GM19372 (cell line): ENCODE data around the gene UNC119.
A peak's percentile ranks its signal among the peaks of the same experiment; 100 is the strongest.
"Not testable (repeated sequence)": the region's sequence is repeated elsewhere in the genome, so short reads cannot be mapped to it uniquely, and the experiment has no call there.

ENCODE experiments used
- ATAC-seq: cut with Tn5 transposase; IDR thresholded peaks from one replicate; pipeline ENCODE4 v1.9.1; 2021; ENCODE audit warnings: mild to moderate bottlenecking, low read depth, moderate library complexity; ENCODE audit not compliant: unreplicated experiment

The UNC119 gene

GRCh38 chr17:28552176-28552999 is at the start of gene UNC119:
Gene UNC119 (minus strand): TSS chr17:28552624. CDS start chr17:28552557, 67 bp downstream.
- ATAC-seq = peak; percentile 68

DNA sequence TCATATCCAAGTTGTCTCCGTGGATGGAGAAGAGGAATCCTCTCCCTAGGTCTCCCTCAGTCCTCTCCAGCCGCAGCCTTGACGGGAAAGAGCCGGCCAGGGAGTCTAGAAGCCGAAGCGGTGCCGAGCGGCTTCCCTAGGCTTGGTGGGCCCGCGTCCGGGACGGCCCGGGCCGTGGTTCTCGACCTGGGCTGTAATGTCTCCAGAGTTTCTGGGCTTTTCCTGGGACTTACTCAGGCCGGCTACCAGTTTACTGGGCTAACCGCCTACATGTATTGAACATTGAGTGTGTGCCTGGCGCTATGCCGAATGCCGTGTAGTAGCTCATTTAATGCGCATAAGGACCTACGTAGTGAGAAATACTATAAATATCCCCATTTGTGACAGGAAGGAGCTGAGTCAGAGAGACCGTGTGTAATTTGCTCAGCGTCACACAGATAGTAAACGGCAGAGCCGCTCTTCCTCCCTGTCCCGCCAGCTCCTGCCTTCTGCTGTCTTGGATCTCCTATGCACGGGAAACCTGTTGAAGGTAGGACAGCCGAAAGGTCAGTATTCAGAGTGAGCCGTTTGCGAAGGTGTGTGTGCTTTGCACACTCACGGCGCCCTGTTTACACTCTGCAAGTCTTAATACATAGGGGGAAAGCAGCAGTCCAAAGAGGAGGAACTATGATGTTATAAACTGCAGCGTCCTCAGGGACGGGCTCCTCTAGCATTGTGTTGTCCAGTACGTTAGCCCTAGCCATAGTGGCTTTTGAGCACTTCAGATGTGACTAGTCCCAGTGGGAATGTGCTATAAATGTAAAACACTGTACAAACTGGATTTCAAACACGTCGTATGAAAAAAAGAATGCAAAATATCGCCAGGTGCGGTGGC is 47.1 kb upstream of the UNC119 start:
- ATAC-seq = peak; percentile 40

GRCh38 chr17:28598799-28599310 is 46.4 kb upstream of the UNC119 start, which contains the start of gene SPAG5:
Gene SPAG5 (minus strand): TSS chr17:28599025. CDS start chr17:28598946, 79 bp downstream.
- peak; percentile 83 for ATAC-seq

- ATAC-seq = no peak
Measured at GRCh38 chr17:28598389-28598788, 46.0 kb upstream of the UNC119 start.

- ATAC-seq = no peak
Measured at GRCh38 chr17:28597606-28598383, 45.4 kb upstream of the UNC119 start.

DNA sequence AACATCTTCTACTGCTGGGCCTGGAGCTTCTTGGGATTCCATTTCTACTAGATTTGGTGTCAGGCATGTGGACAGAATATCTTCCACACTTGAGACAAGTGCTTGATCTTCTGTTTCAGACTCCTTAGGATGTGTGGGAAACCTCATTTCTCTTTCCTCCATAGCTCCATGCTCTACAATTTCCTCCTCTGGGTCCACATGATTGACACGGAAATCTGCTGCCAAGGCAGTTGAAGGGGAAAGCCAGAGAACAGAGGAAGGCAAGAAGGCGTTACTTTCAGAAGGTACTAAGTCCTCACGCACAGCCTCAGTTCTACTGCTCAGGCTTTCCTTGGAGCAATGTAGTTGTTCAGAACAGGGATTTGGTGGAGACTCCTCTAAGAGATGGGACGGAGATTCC is 39.8 kb upstream of the UNC119 start:
- no peak for ATAC-seq

DNA sequence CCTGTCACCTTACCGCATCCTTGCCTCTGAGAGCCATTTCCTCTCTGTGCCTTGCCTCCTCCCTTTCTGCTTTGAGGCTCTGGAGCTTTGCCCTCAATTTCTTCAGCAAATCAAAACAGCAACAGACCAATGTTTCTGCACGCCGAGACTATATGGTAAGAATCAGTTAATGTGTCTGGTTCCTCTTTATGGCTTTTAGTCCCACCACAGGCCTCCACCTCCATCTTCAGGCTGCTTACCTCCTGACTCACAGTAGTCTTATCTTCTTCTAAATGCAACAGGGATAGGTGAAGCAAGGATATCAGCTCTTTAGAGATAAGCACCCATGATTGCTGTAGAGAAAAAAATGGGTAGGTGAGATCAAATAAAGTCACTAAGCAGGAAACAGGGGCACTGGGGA is 33.4 kb upstream of the UNC119 start:
- no peak for ATAC-seq

DNA sequence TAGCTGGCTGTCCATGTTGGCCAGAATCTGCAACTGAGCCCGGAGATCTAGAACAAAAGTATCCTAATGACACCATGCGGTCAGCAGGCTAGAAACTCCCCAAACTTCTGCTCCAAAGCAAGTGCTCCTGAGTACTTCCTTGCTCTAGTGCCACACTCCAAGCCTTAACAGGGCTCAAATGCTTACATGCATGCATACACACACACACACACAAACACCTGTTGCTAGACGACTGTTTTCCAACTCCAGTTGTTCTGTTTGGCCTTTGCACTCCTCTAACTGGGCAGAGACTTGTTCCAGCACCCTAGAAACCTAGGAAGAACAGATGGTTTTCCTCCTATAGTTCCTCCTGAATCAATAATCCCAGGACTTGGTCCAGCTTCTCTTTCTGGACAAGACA is 32.0 kb upstream of the UNC119 start:
- no peak for ATAC-seq

- no peak for ATAC-seq
Measured at GRCh38 chr17:28582513-28582912, 30.1 kb upstream of the UNC119 start.

- ATAC-seq = no peak
Measured at GRCh38 chr17:28580959-28581358, 28.5 kb upstream of the UNC119 start.

DNA sequence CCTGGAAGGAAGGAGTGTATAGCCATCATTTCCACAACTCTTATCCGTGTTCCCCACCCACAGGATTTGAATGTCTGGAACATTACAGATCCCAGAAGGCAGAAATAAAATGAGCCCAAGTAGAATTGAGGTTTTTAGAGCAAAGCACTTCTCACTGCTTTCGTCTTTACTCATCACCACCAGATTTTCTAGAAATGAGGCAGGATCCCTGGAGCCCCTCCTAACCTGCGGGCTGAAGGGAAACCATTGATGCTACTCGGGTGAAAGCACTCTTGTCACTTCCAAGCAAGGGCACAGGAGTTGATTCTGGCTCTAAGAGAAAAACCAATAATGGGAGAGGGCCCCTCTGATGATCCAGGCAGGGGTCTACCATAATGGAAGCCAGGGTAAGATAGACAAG is 27.1 kb upstream of the UNC119 start:
- ATAC-seq = no peak

- no peak for ATAC-seq
Measured at GRCh38 chr17:28578246-28579195, 26.1 kb upstream of the UNC119 start.

- no peak for ATAC-seq
Measured at GRCh38 chr17:28577466-28577824, 25.0 kb upstream of the UNC119 start.

- peak; percentile 94 for ATAC-seq
Measured at GRCh38 chr17:28576758-28577465, 24.5 kb upstream of the UNC119 start, which contains the start of gene ALDOC. Gene ALDOC (minus strand): TSS chr17:28576895. CDS start chr17:28575532, 1,363 bp downstream.

DNA sequence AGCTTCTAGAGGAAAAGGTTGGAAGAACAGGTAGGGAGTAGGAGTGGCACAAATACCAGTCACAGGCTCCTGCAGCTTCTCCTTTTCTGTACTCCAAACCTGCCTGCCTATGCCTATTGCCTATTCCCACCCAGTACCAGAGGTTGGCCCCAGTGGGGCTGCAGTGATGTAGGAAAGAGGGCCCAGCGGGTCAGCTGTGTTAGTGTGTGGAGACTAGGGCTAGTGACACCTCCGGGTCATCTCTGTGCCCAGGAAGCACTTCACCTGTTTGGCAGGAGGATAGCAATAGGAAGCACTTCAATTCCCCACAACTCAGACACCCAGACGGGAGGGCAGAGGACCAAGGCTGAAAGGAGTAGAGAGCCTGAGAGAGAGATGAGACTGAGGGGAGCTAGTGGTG is 23.6 kb upstream of the UNC119 start:
- ATAC-seq = not testable (repeated sequence)

DNA sequence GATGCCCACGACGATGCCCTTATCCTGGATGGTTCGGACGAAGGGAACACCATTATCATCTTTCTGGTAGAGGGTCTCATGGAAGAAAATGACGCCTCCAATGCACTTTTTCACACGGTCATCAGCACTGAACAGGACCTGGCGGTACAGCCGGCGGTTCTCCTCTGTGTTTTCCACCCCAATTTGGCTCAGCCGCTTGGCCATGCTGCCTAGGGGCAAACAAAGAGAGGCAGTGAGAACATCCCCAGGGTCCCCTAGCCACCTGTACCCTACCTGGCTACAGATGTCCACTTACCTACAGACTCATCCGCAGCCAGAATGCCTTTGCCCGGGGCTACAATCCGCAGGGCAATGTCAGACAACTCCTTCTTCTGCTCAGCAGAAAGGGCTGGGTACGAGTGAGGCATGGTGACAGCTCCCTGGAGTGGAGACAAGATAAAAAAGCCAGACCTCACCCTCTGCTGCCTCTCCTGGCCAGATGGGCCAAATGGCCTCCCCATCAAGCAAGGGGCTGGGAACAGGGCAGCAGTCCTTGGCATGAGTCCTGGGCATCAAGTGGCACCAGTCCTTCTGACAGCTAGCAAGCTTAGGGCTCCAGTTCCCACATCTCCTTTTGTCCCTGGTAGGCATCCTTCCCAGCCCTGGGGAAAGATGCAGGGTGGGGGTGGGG is 22.8 kb upstream of the UNC119 start:
- ATAC-seq = no peak

DNA sequence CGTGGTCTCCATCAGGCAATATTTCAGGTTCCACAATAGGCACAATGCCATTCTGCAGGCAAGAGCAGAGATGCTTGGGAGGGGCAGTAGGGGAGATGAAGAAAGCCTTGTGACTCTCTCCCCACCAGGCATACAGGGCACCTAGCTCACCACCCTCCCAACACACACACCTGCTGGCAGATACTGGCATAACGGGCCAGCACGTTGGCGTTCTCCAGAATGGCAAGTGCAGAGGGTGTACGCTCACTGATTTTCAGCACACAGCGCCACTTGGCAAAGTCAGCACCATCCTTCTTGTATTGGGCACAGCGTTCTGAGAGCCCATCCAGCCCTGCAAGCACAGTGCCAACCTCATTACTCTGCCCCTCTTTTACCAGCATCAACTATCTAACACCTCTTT is 22.1 kb upstream of the UNC119 start:
- ATAC-seq = no peak

DNA sequence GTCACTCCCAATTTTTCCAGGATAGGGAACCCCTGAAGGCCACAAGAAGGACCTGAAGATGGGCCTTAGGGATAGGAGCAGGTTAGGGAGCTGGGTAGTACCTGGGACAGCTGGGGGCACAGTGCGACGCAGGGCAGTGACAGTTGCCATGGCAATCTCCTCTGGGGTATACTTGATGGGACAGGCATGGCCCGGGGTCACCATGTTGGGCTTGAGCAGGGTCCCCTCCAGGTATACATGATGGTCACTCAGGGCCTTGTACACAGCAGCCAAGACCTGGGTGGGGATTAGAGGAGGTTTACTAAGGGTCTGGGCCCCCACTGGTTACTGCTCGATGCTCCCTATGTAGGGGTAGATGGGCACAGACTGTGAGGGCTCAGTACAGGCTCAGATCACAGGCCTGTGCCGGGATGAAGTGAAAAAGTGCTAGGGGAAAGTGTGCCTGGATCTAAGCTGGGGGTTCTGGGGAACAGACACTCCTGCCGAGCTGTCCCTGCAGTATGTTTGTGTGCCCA is 21.6 kb upstream of the UNC119 start:
- ATAC-seq = no peak
